ENCODE results near the gene ERCC6. TPM values are rescaled to one million over a fixed set of nuclear protein-coding genes. Genes with fewer than 3 reads are reported as not detected.

Gene ERCC6
- total RNA-seq, 2 donors from 2014 or later = 17.0 to 17.3 TPM

DNA sequence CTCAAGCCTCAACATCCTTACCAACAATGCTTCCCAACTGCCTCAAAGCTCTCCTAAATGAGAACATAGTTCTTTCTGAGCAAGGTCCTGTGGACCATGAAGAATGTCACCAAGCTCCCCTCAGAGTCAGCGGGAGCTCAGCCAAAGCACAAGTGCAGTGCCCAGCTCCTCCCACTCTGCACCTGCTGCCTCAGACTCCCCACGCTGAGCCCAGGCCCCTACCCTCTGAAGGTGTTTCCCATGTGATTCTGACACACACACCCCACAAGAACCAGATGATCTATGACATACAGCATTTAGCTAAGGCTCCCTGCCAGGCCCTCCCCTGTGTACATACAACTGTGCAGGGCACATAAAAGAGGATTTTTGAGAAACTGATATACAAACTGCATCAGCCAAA is 19.2 kb downstream of the ERCC6 start:
- intact Hi-C loops (cut with DNase I) = no loop called here
- DNase-seq (ENCODE audit: low spot score) = no peak

DNA sequence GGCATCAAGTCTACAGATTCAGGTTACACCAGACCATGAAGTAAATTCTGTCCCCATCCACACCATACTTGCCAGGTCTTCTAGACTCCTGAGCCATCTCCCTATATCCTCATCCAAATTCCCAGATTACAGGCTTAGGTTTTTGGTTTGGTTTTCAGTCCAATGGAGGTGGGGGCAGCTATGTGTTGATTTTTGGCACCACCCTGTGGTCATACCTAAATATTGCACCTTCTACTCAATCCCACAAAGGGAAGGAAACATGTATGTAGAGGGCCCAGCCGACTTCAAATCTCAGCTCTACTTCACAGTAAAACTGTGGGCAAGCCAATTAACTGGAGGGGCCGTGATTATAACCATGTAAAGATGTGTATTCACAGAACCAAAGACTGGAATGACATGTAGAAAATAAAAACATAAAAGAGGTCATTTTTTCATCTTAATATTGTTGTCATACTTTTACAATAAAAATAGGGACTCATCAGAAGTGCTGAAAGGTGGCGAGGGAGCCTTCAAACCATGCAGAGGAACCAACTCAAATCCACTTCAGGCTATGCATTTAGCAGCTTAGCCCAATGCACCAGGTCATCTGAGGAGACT is 19.8 kb downstream of the ERCC6 start:
- intact Hi-C loops (cut with DNase I) = no loop called here
- no peak for DNase-seq (ENCODE audit: low spot score)

DNA sequence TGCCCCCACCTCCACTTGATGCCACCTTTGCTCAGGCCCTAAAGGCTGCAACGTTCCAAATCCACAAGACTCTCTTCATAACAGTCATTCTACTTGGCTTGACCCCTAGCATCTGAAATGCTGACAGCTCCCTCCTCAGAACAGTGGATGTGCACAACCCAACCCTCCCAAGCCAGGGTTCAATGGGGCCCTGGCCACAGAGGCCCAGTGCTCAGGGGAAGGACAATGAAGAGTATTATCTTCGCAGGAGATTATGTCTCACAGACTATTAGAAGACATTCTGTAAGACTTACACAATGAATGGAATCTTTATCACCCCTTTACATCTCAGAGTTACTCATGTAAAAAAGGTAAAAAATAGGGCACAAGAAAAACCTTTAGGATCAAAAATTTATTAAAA is 20.4 kb downstream of the ERCC6 start:
- DNase-seq (ENCODE audit: low spot score) = no peak
- intact Hi-C loops (cut with DNase I) = no loop called here

DNA sequence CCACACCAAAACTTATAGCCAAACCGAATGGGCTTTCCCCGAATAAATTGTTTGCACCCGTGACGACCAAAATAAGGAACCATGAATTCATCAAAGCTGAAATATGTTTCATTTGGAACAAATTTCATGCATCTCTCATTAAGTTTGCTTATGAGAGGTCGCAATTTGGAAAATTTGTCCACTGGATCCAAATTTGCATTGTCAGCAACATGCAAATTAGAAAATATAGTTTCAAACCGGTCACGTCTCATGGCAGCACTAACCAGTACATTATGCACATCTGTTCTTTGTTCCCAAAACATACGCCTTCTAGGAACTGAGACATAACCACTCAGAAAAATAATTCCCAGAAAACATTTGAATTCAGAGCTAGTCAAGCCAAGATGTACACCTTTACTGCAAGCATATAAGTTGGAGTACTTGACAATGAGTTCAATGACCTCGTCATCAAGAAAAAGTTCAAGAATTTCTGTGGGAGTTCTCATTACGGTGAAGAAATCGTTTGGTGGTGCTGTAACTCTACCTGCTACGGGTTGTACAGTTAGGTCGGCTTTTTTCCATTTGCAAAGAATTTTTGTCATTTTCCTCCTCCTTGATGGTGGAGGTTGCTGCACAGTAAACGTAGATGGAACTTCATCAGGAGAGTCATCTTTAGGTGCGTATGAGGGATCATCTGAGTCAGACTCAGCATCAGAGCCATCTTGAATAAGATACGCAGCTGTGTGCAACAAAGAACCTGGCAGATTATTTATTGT is 22.5 kb downstream of the ERCC6 start:
- DNase-seq (ENCODE audit: low spot score) = no peak
- intact Hi-C loops (cut with DNase I) = no loop called here

DNA sequence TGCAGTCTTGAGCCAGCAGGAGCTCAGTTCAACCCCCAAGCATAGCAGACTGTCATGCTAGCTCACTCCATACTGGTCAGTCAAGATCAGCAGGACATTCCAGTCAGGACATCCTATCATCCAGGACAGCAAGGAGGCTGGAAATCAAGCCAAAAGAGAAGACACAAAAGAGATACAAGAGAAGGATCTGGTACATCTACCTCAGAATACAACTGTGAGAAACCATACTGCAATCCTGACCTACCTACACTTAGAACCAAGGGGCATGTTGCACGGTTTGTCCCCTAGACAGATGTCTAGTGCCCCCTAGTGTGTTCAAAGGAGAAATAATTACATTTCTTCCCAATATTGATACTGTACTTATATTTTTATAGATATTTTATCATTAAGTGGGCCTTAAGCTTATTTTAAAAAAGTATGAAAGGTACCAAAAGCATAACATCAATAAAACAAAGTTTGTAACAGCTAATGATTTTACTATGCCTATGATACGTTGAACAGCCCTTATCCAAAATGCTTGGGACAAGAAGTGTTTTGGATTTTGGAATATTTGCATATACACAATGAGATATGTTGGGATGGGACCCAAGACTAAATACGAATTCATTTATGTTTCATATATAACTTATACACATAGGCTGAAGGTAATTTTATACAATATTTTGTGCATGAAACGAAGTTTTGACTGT is 26.7 kb downstream of the ERCC6 start:
- intact Hi-C loops (cut with DNase I) = no loop called here
- no peak for DNase-seq (ENCODE audit: low spot score)

DNA sequence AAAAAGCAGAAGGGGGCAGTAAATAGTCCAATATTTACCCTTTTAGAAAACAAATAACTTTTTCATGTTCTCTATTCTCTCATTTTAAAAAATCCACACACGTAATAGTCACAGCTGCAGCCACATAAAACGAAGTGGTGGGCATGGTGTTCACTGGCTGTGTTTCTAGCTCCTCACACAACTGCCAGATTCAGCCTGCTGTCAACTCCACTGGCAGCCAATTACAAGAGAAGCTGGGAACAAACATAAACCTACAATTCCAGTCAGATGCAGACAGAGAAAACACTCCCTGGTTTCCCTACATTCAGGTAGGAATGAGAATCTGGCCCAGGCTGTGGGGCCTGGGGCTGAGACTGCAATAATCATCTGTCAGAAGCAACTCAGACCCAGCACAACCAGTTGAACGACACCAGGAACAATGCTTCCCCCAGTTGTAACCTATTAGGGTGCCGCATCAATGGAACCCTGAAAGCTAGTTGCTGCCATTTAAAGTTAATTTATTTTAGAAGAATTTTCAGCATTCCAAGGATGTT is 29.1 kb downstream of the ERCC6 start:
- intact Hi-C loops (cut with DNase I) = no loop called here
- DNase-seq (ENCODE audit: low spot score) = no peak

DNA sequence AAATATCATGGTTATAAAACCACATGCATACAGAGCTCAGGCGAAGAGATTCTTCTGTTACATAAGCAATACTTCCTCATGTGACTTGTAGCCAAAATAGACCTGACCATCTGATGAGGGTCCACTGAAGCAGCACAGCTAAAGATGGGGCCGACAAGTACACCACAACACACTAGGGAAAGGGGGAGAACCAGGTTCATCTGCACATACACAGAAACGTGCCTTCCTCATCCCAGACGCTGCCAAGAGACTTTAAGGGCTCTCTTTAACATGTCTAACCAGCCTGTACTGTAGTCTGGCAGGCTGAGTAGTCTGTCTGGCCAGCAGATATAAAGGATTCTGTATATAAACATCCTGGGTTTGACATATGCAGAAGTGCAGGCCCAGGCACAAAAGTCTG is 30.3 kb downstream of the ERCC6 start:
- intact Hi-C loops (cut with DNase I) = no loop called here

DNA sequence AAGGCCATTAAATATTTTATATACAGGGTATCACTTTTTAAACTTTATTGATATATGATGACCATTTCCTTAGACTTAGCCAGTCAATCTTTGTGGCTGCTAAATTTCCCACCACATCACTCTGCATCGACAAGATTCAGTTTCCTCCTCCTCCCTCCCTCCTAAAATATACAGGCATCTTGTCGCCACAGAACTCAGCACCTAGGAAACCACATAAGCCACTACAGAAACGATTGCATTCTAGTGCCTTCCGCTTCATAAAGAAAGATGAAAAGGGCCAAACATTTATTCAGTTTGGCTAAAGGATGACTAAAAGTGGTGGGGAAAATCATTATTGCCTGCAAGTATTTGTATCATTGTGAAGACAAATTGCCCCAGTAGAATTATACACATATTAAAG is 30.7 kb downstream of the ERCC6 start:
- intact Hi-C loops (cut with DNase I) = no loop called here
- no peak for DNase-seq (ENCODE audit: low spot score)

More for the DNA sequence above, 30.3 kb downstream of the ERCC6 start:
- no peak for DNase-seq (ENCODE audit: low spot score)

DNA sequence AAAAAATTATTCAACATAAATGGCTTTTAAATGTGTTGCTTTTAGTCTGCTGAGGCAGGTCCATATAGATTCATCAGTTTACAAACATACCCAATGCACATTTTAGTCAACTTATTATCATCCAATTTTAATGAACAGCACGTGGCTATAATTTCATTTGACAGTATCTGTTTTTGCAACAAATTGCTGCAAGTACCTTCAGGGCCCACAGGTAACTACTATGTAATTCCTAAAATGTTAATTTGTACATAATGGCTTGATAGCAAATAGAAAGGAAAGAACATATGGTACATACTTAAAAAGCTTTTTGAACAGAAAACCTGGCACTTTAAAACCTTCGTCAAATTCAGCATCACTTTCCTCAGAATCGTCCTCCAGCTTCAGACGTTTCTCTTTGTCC is 33.3 kb downstream of the ERCC6 start:
- DNase-seq (ENCODE audit: low spot score) = no peak
- intact Hi-C loops (cut with DNase I) = no loop called here

DNA sequence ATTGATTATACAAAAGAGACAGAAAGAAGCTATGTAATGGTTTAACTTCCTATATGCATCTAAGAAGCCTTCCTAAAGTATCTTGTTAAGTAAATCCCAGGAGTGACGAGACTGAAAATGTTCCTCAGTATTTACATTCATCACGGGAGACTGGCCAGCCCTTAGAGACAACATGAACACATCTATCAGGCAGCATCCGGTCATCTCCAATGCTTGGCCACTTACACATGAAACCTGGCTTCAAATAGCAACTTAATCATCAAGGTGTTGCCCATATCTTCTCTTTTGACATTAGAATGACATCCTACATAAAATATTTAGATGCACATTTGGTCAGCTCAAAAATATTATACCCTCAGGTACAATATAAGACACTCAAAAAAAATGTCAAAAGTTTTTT is 33.8 kb downstream of the ERCC6 start:
- no peak for DNase-seq (ENCODE audit: low spot score)
- intact Hi-C loops (cut with DNase I) = no loop called here

DNA sequence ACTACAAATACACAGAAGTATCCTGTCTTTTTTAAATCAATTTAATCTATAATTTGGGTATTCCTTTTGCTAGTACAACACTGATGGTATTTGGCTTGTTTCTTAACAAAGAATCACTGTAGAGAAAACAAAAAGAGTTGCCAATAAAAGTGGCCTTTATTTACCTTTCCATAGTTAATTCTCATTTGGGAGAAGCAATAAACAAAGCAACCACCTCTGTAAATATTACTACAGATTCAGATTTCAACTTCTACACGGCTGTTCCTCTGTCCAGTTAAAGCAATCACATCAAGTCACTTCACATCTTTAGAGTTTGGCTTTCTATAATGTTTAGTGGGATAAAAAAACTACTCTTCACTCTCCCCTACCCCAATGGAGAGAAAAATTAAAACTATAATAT is 34.4 kb downstream of the ERCC6 start:
- DNase-seq (ENCODE audit: low spot score) = no peak
- intact Hi-C loops (cut with DNase I) = no loop called here

DNA sequence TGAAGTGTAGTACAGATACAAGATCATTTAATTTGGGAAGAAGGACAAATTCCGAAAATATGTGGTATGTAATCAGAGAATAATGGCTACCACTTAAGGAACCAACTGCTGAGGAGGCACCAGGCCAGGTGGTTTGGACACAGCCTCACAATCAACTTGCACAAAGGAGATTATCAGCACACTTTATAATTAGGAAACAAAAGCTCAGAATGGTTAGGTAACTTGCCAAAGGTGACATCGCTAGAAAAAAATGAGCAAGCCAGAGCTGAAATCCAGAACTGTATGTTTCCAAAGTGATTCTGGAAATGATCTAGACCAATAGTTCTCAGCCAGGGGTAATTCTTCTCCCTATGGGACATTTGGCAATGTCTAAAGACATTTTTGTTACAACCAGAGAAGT is 36.6 kb downstream of the ERCC6 start:
- intact Hi-C loops (cut with DNase I) = no loop called here
- DNase-seq (ENCODE audit: low spot score) = no peak

DNA sequence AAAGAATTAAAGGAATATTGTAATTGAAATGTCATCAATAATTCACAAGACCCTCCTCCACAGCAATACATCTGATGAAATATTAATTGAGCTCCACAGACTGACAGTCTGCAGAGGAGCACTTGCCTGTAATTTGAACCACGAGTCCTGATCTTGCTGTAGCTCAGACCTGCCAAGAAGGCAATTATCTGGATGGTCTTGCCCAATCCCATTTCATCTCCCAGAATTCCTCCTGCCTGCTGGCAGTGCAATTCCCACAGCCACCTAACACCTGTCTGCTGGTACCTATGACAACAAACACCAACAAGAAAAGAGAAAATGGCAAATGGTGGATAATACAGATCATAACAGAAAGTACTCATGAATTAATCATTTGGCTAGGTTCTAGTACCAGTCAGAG is 38.5 kb downstream of the ERCC6 start:
- no peak for DNase-seq (ENCODE audit: low spot score)
- intact Hi-C loops (cut with DNase I) = no loop called here

DNA sequence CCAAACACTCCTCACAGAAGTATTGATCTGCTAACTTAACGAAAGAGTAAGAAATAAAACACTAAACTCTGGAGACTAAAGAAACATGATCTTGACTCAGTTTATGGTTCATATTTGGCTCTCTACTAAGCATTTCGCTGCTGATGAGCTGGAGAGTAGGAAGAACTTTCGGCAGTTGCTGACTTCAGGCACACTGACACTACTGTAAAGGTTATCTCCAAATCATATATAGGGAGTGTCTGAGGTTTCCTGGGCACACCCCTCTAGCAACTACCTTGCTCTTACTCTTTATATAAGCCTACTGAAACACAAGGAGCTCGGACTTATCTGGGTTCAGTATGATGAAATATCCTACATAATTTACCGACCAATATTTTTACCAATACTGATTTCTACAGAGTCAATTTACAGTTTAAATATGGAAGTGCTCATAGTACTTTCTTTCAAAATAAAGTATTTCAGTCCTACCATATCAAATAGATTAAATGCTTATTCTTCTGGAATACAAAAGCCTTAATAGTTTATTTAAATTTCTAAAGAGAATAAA is 39.5 kb downstream of the ERCC6 start:
- intact Hi-C loops (cut with DNase I) = no loop called here
- DNase-seq (ENCODE audit: low spot score) = no peak

DNA sequence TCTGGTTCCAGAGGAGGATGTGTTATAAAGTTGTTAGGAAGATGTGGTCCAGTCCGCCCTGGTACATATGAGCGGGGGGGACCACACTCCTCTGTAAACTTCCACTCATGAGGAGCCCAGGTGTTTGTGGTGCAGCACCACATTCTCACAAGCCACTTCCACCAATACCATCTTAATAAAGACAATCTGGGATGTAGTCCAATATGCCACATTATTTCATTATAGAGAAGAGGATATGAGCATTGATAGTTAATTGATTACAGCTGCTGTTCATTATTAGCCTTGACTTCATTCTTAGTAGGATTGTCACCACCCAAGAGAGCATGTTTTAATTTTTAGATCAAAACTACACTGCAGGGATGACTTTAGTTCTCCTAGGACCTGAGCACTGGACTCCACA is 40.5 kb downstream of the ERCC6 start:
- no peak for DNase-seq (ENCODE audit: low spot score)
- intact Hi-C loops (cut with DNase I) = no loop called here

DNA sequence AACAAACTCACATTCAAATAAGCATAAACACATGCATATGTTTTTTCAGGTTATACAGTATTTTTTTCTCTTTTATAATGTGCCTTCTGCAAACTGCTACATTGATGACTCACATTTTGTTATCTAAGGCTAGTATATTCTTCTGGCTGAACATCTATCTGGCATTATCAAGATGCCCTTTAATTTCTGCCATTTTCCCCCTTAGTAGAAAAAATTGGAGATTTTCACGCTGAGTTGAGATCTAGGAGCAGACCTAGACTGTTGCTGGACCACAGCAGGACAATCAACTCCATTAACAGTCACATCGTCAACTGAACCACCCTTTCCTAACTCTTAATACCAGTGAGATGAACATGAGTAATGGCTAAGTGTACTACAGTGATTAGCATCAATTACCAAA is 41.6 kb downstream of the ERCC6 start:
- intact Hi-C loops (cut with DNase I) = no loop called here
- no peak for DNase-seq (ENCODE audit: low spot score)

DNA sequence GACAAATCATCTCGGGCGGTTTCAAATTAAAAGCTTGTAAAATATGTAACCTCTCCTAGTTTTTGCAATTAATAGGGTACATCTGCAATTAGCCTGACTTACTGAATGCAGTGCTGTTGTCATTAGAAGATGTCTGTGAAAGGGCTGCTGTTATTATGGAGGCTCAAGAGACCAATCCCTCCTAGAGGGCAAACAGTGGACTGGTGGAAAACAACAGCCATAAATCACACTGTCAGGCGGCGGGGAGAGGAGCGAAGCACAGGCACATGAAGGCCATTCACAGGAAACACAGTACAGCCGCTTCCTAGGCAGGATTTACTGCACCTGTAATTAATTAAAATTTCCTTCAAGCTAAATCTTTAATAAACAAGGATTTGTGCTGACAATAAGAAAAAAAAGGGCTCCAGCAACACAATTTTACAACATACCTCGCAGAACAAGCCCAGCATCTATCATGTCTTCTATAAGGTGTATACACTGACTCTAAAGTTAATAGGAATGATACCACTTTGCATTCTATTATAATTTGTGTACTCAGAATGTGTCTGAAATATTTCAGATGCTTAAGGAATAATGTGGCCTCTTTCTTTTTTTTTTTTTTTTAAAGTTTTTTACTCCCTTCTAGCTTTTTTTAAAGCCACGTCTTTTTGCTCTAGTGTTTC is 50.7 kb downstream of the ERCC6 start:
- intact Hi-C loops (cut with DNase I) = no loop called here
- no peak for DNase-seq (ENCODE audit: low spot score)

DNA sequence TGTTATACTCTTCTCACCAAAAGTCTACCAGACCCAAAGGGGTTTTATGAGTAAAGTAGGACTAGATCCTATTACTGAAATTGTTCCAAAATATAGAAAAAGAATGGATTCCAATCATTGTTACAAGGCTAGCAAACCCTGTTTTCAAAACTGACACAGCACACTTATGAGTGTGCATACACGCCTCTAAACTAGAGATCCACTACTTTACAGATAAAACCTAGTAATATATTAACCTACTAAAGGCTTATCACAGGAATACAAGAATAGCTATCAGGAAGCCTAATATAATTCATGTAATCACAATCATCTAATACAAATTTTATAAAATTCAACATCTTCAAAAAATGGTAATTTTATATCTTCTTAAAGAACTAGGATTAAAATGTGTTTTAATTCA is 52.2 kb downstream of the ERCC6 start:
- no peak for DNase-seq (ENCODE audit: low spot score)
- intact Hi-C loops (cut with DNase I) = no loop called here

DNA sequence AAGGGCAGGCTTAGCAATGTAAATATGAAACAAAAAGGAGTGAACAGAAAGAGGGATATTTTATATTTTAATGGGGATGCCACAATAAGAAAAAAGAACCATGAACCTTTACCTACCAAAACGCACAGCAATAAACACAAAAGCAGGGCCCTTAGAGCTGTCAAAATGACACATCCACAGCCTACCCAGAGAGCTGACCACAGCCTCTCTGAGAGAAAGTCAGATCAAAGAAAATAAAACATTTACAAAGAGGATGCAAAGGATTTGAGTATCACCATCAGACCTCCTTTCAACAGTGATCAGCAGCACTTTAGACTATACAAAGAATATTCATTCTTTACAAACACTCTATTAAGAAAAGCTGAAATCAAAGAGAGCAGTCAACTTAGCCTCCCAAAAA is 52.9 kb downstream of the ERCC6 start:
- no peak for DNase-seq (ENCODE audit: low spot score)
- intact Hi-C loops (cut with DNase I) = no loop called here

All from posterior vena cava (tissue), 2 donors.